Activated CD8-positive, alpha-beta T cell treated with anti-CD3 and anti-CD28 coated beads, Interleukin-2, amount 10 ng/mL, durations not matched to agents 7 days and 5 days (primary cell): ENCODE results near the gene SLC9B2. TPM values are rescaled to one million over a fixed set of nuclear protein-coding genes. Genes with fewer than 3 reads are reported as not detected.

Experiments used
- ATAC-seq: fragments of 150-1000 bp; cut with Tn5 transposase; one replicate; pipeline ENCODE4 v1.10.0; 2021; ENCODE audit warnings: moderate library complexity
- CTCF ChIA-PET: fragments of 350-600 bp; sonication (Branson Sonifier 250); formaldehyde crosslinking; loops from one replicate; lab custom pipeline; 2021; ENCODE audit warnings: antibody characterized with exemption; lab: Charles Lee
- POLR2A ChIA-PET: fragments of 350-600 bp; sonication (Branson Sonifier 250); formaldehyde crosslinking; loops from one replicate; lab custom pipeline; 2021; ENCODE audit warnings: antibody characterized with exemption; lab: Charles Lee
- DNase-seq: peaks from one replicate; pipeline ENCODE4 v3.0.0-alpha.2; 2020
- H3K27ac Mint-ChIP-seq: one replicate; pipeline ENCODE4 v1.8.0; 2021; ENCODE audit warnings: mild to moderate bottlenecking, mixed read lengths
- H3K27me3 Mint-ChIP-seq: one replicate; pipeline ENCODE4 v1.8.0; 2021; ENCODE audit warnings: low read depth, mixed read lengths
- H3K36me3 Mint-ChIP-seq: one replicate; pipeline ENCODE4 v1.8.0; 2021; ENCODE audit warnings: low read depth, mixed read lengths
- H3K4me1 Mint-ChIP-seq: one replicate; pipeline ENCODE4 v1.8.0; 2021; ENCODE audit warnings: low read depth, mixed read lengths
- H3K4me3 Mint-ChIP-seq: one replicate; pipeline ENCODE4 v1.8.0; 2021; ENCODE audit warnings: mild to moderate bottlenecking, mixed read lengths
- H3K9me3 Mint-ChIP-seq: one replicate; pipeline ENCODE4 v1.8.0; 2022; ENCODE audit warnings: mixed read lengths; ENCODE audit not compliant: insufficient read depth
- total RNA-seq, 2 experiments: library from RNA; stranded (reverse); gene quantifications; one replicate each; pipeline ENCODE4 v1.2.3, GENCODE V29; 2021

Gene SLC9B2, protein sequence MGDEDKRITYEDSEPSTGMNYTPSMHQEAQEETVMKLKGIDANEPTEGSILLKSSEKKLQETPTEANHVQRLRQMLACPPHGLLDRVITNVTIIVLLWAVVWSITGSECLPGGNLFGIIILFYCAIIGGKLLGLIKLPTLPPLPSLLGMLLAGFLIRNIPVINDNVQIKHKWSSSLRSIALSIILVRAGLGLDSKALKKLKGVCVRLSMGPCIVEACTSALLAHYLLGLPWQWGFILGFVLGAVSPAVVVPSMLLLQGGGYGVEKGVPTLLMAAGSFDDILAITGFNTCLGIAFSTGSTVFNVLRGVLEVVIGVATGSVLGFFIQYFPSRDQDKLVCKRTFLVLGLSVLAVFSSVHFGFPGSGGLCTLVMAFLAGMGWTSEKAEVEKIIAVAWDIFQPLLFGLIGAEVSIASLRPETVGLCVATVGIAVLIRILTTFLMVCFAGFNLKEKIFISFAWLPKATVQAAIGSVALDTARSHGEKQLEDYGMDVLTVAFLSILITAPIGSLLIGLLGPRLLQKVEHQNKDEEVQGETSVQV
- 10 to 100 TPM; 19.1 to 21.9 TPM for total RNA-seq

DNA sequence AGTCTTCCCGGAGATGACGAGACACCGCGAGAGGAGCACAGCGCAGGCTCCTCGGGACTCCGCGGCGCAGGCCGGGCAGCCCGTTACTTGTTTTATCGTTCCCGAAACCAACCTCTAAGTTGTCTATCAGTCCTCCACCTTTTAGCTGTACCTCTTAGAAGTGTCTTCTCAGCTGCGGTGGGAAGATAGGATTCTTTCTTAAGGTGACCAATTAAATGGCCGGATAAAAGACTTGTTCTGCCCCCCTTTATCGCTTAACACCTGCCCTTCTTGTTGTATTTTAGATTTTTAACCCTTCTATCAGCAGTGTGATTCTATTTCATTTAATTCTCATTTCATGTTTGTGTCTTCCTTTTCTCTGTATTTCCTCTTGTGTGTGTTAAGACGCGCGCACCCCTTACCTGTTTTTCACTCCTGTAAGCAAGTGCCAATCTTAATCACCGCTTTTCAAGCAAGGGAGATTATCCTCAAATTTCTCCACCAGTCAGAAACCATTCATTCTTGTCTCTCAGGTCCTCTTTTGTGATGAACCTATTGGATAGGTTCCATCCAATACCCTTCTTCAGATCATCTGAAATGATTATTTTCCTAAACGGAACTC is at the start of gene SLC9B2:
TSS of gene SLC9B2 (minus strand) at position 15 of the 601 bp plus-strand sequence. CDS start 9,211 bp downstream, outside the sequence.
- no peak for DNase-seq
- Mint-ChIP-seq H3K27ac (peak within 1 kb of the TSS; percentile 99), H3K27me3 (no peaks in the 10 kb centered on the region), H3K4me1 (peaks cover 48% of the 10 kb centered on the region), H3K4me3 (peak within 1 kb of the TSS; percentile 98), H3K36me3 (peaks cover 24% of the 10 kb centered on the region), H3K9me3 (no peaks in the 10 kb centered on the region)
- CTCF ChIA-PET = interaction anchor here (0.5 to 9.6 kb wide), 5 partner anchors 12 to 32 kb away, joined by 3 to 115 read pairs (median 25); partner anchors contain the start of gene BDH2
- ATAC-seq = peak; percentile 71
- POLR2A ChIA-PET = no interaction called here

DNA sequence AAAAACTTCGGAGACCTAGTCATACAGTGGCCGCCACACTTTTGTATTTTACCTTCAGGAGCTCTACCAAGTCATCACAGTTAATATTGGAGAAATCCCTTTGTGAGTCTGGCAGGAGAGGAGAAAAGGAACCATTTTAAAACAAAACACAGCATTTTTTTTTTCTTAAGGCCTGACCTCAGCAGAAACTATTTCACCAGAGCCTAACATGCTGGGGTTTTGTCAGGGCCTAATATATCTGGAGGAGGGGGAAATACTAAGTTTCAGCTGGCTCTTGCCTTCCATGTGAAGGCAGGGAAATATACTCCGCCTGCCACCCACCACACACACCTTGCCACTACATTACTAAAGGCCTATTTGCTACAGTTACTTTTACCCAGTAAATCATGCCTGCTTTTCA is 49.6 kb upstream of the SLC9B2 start:
- Mint-ChIP-seq H3K4me3 (no peak overlapping the region), H3K36me3 (peaks cover 75% of the 10 kb centered on the region)
- CTCF ChIA-PET = no interaction called here

DNA sequence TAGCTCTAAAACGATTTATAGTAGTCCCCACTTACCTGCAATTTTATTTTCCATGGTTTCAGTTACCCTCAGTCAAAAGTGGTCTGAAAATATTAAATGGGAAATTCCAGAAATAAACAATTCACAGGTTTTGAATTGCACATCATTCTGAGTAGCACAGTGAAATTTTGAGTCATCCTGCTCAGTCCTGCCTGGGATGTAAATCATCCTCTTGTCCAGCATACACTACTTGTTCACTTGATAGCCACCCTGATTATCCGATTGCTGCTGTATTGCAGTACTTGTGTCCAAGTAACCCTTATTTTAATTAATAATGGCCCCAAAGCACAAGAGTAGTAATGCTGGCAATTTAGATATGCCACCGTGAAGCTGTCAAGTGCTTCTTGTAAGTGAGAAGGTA is 46.6 kb upstream of the SLC9B2 start:
- peaks cover 65% of the 10 kb centered on the region for H3K36me3 Mint-ChIP-seq

More for the DNA sequence above, 49.6 kb upstream of the SLC9B2 start:
- no peaks in the 10 kb centered on the region for H3K4me1 Mint-ChIP-seq
- H3K27me3 Mint-ChIP-seq = no peaks in the 10 kb centered on the region
- peaks cover 19% of the 10 kb centered on the region for H3K9me3 Mint-ChIP-seq
- H3K27ac Mint-ChIP-seq = no peak overlapping the region
- ATAC-seq (no peak), DNase-seq (no peak)
- POLR2A ChIA-PET = no interaction called here

DNA sequence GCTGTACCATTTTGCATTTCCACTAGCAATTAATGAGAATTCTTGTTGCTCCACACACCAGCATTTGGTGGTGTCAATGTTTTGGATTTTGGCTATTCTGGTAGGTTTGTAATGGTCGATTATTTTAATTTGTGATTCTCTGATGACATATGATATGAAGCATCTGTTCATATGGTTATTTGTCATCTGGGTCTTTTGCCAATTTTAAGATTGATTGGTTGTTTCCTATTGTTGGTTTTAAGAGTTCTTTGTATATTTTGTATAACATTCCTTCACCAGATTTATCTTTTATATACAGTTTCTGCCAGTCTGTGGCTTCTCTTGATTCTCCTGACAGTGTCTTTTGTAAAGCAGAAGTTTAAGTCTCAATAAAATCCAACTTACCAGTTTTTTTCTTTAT is 41.6 kb upstream of the SLC9B2 start:
- Mint-ChIP-seq H3K27ac (no peak overlapping the region), H3K4me1 (no peaks in the 10 kb centered on the region), H3K4me3 (no peak overlapping the region), H3K9me3 (no peaks in the 10 kb centered on the region), H3K27me3 (no peaks in the 10 kb centered on the region), H3K36me3 (peaks cover 45% of the 10 kb centered on the region)
- no peak for ATAC-seq
- CTCF ChIA-PET = no interaction called here
- POLR2A ChIA-PET = no interaction called here
- DNase-seq = no peak

More for the DNA sequence above, 46.6 kb upstream of the SLC9B2 start:
- peaks cover 9% of the 10 kb centered on the region for H3K9me3 Mint-ChIP-seq
- ChIA-PET POLR2A (no interaction called here), CTCF (interaction anchor here (0.9 kb wide), 1 partner anchor 32 kb away, joined by 4 read pairs; no protein-coding TSS in a partner anchor)
- H3K27me3 Mint-ChIP-seq = no peaks in the 10 kb centered on the region
- ATAC-seq (no peak), DNase-seq (no peak)
- H3K27ac Mint-ChIP-seq = no peak overlapping the region
- no peaks in the 10 kb centered on the region for H3K4me1 Mint-ChIP-seq
- H3K4me3 Mint-ChIP-seq = no peak overlapping the region

DNA sequence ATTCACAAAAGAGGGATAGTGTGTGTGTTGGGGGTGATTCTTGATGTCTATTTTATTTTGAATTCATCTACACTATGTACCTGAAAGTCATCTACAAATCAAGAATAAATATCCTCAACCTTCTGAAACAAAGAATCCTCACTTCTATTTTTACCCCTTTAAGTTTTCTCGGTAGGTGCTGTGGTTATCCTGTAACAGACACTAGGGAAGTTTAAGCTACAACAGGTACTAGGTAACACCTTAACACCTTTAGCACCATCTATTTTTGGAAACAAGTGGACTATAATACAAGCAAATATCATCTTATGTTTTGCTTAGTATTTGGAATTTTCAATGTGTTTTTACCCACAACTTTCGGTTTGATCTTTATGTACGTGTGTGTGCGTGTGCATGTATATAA is 35.0 kb upstream of the SLC9B2 start:
- peaks cover 54% of the 10 kb centered on the region for H3K36me3 Mint-ChIP-seq
- no peaks in the 10 kb centered on the region for H3K4me1 Mint-ChIP-seq
- H3K4me3 Mint-ChIP-seq = no peak overlapping the region
- ChIA-PET POLR2A (no interaction called here), CTCF (interaction anchor here (2.8 kb wide), 1 partner anchor 11 kb away, joined by 19 read pairs; the partner anchor contains the start of gene BDH2)
- H3K27ac Mint-ChIP-seq = no peak overlapping the region
- ATAC-seq (no peak), DNase-seq (no peak)
- no peaks in the 10 kb centered on the region for H3K9me3 Mint-ChIP-seq
- H3K27me3 Mint-ChIP-seq = no peaks in the 10 kb centered on the region

DNA sequence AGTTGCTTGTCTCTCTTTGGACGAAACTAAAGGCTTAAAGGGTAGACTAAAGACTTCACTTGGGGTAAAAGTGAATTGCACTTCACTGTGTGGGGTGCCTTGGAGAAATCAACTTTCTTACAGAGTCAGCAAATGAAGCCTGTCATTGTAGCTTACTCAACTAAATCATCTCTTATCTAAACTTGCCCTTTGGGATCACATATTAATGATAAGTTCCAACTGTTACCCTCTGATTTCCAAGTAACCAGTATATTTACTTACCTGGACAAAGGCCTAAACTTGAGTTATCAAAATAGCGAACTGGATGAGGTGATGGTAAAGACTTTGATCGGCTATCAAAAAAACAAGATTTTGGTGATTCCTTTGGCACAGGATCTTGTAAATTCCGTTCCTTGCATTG is 32.0 kb upstream of the SLC9B2 start:
- peaks cover 6% of the 10 kb centered on the region for H3K4me1 Mint-ChIP-seq

DNA sequence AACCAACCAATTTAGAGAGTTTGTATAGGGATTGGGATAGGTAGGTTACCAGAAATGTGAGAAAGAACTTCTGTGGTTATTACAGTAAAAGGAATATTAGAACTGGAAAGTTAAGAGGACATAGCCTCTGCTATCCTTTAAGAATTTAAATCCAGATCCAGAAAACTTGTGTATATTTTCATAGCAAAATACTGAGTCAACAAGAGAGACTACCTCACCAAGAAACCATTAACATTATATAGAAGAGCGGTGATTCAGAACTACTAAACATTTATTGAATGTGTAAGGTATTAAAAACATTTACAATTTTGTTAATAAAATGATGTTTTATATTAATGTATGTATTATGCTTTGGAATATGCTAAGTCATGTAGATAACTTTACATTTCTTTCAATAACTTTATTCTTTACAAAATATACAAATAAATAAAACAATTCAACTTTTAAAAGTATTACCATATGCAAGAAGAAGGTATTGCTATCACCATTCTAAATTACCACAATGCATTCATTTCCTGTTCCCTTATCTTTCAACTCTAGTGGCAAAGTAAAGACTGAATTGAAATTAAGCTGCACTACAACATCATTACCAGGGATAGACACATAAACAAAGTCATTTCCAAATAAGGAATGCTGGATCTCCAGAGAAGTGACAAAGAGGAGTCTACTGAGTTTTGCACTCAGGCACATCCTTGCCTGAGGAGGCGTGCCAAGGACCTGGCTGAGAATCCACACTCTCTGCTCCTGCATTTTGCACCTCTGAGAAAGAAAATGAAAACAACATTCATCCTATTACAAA is 29.2 kb upstream of the SLC9B2 start:
- Mint-ChIP-seq H3K9me3 (no peaks in the 10 kb centered on the region), H3K27me3 (no peaks in the 10 kb centered on the region), H3K4me3 (no peak overlapping the region), H3K36me3 (peaks cover 44% of the 10 kb centered on the region), H3K4me1 (peaks cover 6% of the 10 kb centered on the region), H3K27ac (no peak overlapping the region)
- CTCF ChIA-PET = no interaction called here
- ATAC-seq (no peak), DNase-seq (no peak)
- POLR2A ChIA-PET = no interaction called here

More for the DNA sequence above, 32.0 kb upstream of the SLC9B2 start:
- CTCF ChIA-PET = interaction anchor here (1.0 to 2.8 kb wide), 2 partner anchors 8 to 9 kb away, joined by 4 to 19 read pairs; partner anchors contain the start of gene BDH2
- no peak overlapping the region for H3K27ac Mint-ChIP-seq
- no peak for ATAC-seq
- no peak overlapping the region for H3K4me3 Mint-ChIP-seq
- H3K36me3 Mint-ChIP-seq = peaks cover 52% of the 10 kb centered on the region
- POLR2A ChIA-PET = no interaction called here
- no peaks in the 10 kb centered on the region for H3K9me3 Mint-ChIP-seq
- DNase-seq = no peak
- H3K27me3 Mint-ChIP-seq = no peaks in the 10 kb centered on the region

DNA sequence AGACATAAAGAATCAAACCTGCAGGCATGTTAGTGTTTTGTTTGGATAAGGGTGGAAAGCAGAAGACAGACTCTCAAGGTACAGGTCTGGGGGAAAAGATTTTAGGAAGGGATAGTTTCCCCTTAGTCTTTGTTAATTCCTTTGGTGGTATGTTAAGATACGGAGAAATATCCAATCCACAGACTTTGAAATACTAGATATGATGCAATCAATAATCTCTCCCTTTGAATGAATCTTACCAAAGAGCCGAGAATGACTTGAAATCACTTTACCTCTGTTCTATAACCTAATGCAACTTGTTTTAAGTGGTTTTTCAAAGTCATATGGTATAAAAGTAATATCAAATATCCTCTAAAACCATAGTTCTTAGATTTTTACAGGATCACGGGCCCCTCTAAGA is 28.3 kb upstream of the SLC9B2 start:
- no peak for ATAC-seq
- no peak overlapping the region for H3K27ac Mint-ChIP-seq

DNA sequence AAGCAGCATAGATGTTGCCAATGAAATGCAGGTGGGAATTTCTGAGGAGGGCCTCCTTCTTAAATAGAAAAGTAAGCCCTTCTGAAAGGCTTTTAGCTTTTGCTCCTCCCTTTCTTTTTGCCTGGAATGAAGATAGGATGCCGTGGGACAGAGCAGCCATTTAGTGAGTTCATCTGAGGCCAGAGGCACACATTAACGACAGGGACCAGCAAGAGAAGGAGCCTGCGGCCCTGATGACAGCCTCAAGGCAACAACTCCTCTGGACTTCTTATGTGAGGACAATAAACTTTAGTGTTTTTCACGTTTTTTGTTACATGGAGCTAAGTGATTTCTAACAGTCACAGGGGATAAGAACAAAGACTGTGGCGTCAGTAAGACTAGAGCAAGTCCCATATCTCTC is 24.1 kb upstream of the SLC9B2 start:
- Mint-ChIP-seq H3K27ac (no peak overlapping the region), H3K27me3 (no peaks in the 10 kb centered on the region), H3K36me3 (peaks cover 3% of the 10 kb centered on the region), H3K9me3 (no peaks in the 10 kb centered on the region), H3K4me1 (peaks cover 22% of the 10 kb centered on the region), H3K4me3 (no peak overlapping the region)
- DNase-seq = no peak
- ChIA-PET POLR2A (no interaction called here), CTCF (interaction anchor here (0.7 to 4.2 kb wide), 15 partner anchors 9 to 670 kb away, joined by 3 to 31 read pairs (median 7); partner anchors contain the start of genes SLC9B2 and UBE2D3)
- no peak for ATAC-seq

More for the DNA sequence above, 28.3 kb upstream of the SLC9B2 start:
- no peaks in the 10 kb centered on the region for H3K9me3 Mint-ChIP-seq
- H3K4me1 Mint-ChIP-seq = peaks cover 6% of the 10 kb centered on the region
- CTCF ChIA-PET = no interaction called here
- H3K36me3 Mint-ChIP-seq = peaks cover 35% of the 10 kb centered on the region
- POLR2A ChIA-PET = no interaction called here
- no peak overlapping the region for H3K4me3 Mint-ChIP-seq
- no peaks in the 10 kb centered on the region for H3K27me3 Mint-ChIP-seq
- no peak for DNase-seq

DNA sequence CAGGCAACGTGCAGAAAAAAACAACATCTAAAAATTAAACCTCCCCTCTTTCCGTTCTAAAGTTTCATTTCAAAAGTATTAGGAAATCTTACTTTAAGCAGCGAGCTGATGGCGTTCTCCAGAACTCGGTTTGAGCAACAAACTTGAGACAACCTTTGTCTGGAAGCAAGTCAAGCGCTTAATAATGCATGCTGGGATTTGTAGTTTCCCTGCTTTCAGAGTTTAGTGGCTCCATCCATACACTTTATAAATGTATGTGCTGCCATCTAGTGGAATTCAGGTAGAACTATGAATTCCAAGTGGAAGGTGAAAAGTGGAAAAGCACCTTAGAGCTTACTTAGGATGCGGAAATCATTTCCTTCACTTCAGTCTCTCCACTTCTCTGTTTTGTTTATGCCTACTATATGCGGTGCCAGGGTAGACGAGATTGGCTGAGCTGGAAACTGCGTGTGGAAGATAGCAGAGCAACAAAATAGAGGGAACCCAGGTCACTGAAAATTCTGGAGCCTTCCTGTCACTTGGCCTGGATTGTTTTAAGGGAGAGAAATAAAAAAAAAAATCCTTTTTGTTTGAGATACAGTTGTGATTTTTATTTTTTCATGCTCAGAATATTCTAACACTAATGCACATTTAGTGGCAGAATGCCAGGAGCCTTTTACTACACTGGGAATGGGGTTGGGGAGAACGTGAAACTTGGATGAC is 23.3 kb upstream of the SLC9B2 start, which contains the start of gene BDH2:
TSS of gene BDH2 (minus strand) at position 144 of the 702 bp plus-strand sequence. CDS start 3,580 bp downstream, outside the sequence.
- peak within 1 kb of the TSS; percentile 78 for H3K4me3 Mint-ChIP-seq
- DNase-seq (peak; percentile 71), ATAC-seq (peak; percentile 96)
- no peaks in the 10 kb centered on the region for H3K27me3 Mint-ChIP-seq
- ChIA-PET POLR2A (interaction anchor here (1.4 kb wide), 1 partner anchor 81 kb away, joined by 4 read pairs; no protein-coding TSS in a partner anchor), CTCF (interaction anchor here (0.6 to 4.2 kb wide), 38 partner anchors 8 to 1930 kb away, joined by 3 to 31 read pairs (median 4); partner anchors contain the start of genes MANBA, SLC39A8, SLC9B2 and UBE2D3)
- H3K9me3 Mint-ChIP-seq = no peaks in the 10 kb centered on the region
- H3K4me1 Mint-ChIP-seq = peaks cover 22% of the 10 kb centered on the region
- H3K36me3 Mint-ChIP-seq = peaks cover 3% of the 10 kb centered on the region
- peak within 1 kb of the TSS; percentile 72 for H3K27ac Mint-ChIP-seq
